GM18873 (cell line): ENCODE data around the gene POMGNT2.
"Not testable (repeated sequence)": the region's sequence is repeated elsewhere in the genome, so short reads cannot be mapped to it uniquely, and the experiment has no call there.

Experiments
- ATAC-seq: cut with Tn5 transposase; IDR thresholded peaks from one replicate; pipeline ENCODE4 v1.9.1; 2021; ENCODE audit warnings: mild to moderate bottlenecking, moderate library complexity, moderate number of reproducible peaks; ENCODE audit not compliant: unreplicated experiment, low FRiP score

POMGNT2 gene

GRCh38 chr3:43053291-43053690 lies 52.6 kb downstream of the POMGNT2 start:
- no peak for ATAC-seq

DNA sequence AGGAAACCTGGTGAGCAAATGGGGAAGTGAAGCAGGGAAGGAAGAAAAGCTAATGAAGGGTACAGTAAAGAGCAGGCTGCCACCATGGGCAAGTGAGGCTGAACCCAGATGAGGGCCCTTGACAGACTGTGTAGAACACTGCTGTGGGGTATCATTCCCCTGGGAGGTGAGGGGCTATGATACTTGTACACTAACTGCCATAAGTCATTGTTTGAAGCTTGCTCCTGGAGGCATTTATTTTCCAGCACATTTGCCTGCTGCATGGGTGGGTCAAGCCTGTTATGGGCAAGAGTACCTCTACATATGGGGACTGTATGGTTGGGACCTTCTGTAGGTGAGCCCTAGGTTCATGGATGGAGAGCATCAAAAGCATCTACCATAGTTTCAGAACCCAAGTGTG lies 57.4 kb downstream of the POMGNT2 start:
- ATAC-seq: no peak

- ATAC-seq: no peak
These were observed 59.3 kb downstream of the POMGNT2 start for GRCh38 chr3:43046583-43046982.

GRCh38 chr3:43045079-43045478 lies 60.8 kb downstream of the POMGNT2 start:
- not testable (repeated sequence) for ATAC-seq

DNA sequence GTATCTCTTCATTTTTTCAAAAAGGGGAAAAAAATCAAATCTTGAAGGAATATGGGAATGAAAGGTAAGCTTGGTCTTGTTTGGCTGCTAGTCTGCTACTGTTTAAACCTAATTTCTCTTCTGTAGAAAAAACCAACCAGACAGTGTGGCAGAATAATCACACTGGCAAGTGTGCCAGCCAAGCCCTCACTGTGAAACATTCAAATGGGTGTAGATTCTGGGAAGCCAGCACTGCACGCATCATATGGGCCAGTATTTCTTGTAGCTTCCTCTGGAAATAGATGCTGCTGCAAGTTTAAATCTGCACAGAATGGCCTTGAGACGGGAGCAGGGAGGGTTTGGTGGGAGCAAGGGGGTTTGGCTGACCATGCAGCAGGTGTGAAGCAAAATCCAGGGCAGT lies 62.1 kb downstream of the POMGNT2 start:
- no peak for ATAC-seq

GRCh38 chr3:43043071-43043766 lies 62.7 kb downstream of the POMGNT2 start:
- ATAC-seq: no peak

DNA sequence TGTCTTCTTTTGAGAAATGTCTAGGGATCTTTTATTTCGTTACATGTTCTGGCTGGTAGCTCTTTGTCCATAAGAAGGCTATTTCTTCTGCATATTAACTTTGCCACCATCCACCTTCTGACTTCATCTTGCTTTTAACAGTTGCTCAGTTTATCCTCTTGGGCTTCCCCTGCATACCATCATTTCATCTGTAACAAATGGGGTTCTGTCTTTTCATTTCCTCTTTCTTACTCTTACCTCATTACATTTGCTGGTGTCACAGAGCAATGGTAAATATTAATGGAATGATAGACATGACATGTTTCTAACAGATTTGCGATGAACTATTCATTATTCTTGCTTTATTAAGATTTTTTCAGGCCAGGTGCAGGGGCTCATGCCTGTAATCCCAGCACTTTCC lies 64.4 kb downstream of the POMGNT2 start:
- ATAC-seq: no peak

DNA sequence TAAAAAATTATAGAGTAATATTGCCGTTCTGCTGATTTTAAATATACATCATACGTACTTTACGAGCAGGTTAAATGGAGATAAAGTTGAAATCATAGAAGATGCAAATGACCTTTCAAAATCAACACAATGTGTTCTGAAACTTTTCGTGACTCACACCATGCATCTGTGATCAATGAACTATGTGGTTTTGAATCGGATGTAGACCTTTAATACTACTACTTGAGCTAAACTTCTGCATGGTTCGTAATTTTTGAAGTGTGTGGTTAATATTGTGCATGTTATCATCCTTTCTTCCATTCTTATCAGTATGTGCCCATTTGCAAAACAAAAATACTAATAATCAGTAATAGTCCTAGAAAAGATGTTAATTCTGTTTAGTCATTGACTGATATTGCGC lies 67.9 kb downstream of the POMGNT2 start:
- no peak for ATAC-seq

GRCh38 chr3:43036621-43037423 lies 69.1 kb downstream of the POMGNT2 start:
- no peak for ATAC-seq

DNA sequence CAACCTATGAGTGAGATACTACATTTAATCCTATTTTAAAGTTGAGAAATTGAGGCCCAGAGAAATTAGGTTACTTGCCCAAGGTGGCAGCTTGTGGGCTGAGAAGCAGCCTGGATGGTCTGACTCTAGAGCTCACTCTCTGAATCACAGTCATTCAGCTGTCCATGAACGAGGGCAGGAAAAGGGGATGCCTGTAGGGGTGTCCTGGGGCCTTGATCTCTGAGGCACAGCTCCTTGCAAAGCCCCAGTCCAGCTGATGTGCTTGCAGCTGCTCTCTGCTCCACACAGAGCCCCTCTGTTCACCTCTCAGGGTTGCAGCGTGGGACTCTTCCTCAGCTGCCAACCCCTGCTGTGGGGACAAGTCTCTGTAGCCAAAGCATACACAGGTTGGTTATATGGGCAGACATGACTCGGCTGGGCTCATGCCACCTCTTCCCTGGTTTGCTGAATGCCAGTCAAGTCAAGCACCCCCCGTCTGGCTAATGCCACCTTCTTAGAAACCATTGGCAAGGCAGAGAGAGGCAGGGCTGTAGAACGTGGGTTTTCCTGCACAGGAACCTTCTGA lies 70.0 kb downstream of the POMGNT2 start:
- ATAC-seq: no peak

DNA sequence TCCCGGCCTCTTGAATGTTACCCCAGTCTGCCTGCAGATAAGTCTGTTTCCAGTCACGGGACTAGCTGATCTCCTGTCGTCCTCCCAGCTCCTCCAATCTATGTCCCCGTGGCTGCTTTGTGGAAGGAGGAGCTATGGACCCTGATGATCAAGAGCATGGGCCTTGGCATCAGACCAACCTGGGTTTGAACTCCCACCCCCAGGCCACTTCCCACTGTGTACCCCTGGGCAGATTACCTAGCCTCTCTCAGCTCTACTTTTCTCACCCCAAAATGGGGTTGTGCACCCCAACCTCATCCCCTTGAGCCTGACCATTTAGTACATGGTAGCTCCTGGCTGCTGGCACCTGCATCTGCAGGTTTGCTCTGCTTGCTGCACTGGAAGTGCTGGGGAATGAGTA lies 71.0 kb downstream of the POMGNT2 start:
- no peak for ATAC-seq

- no peak for ATAC-seq
These were observed 71.7 kb downstream of the POMGNT2 start for GRCh38 chr3:43034200-43034599.

- no peak for ATAC-seq
These were observed 72.9 kb downstream of the POMGNT2 start for GRCh38 chr3:43032646-43033628.

DNA sequence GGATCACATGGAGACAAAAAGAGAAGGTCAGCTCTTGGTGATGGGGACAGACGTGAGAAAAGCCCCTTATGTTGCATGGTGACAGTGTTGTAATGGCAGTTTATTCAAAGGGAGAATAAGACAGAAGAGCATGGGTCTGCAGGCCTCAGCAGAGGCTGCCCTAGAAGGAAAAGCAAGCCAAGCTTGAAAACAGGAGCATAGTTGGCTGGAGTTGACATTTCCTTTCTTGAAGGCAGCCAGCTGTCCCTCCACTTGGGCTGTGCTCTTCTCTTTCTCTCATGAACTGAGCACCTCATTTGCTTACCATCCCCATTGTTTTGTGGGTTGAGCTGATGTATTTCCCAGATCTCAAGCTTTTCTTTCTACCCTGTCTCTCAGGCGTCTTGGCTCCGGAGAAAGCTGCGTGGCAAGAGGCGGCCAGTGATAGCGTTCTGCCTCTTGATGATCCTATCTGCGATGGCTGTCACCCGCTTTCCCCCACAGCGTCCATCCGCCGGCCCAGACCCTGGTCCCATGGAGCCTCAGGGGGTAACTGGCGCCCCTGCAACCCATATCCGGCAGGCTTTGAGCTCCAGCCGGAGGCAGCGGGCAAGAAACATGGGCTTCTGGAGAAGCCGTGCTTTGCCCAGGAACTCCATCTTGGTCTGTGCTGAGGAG lies 73.9 kb downstream of the POMGNT2 start:
- no peak for ATAC-seq

GRCh38 chr3:43031485-43031884 lies 74.4 kb downstream of the POMGNT2 start:
- ATAC-seq: no peak

DNA sequence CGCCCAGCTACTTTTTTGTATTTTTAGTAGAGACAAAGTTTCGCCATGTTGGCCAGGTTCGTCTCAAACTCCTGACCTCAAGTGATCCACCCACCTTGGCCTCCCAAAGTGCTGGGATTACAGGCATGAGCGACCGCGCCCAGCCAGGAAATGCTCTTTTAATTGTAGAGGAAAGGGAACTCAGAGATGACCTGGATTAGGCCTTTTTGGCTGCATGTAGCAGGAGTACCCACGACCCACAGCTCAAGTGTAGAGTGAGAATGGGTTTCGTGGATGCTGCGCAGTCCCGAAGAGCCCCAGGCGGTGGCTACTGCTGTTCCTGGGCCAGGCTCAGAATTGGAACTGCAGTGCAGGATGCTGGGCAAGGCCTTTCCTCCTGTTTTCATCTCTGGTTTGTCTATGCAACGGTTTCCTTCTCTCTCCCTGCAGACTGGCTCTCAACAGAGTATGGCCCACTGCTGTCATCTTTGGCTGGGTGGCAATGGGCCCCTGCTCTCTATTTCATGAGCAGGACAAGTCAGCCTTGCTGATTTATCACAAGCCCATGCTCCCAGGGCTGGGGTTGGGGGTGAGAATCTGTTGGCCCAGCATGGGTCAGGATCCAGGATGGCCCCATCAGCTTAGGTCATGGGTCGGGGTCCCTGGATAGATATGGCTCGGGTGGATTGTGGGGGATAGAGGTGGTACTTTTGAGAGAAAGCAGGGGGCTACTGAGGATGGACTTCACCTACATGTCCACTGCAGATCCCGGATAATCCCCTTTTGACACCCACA lies 75.5 kb downstream of the POMGNT2 start:
- ATAC-seq: no peak
